Thymus (tissue), 11 donors: ENCODE data around the gene CD2BP2. TPM values are rescaled to one million over a fixed set of nuclear protein-coding genes. Genes with fewer than 3 reads are reported as not detected.

Experiments
- DNase-seq, 9 donors: peaks; one replicate each; pipeline ENCODE4 v3.0.0-alpha.2; 2013; ENCODE audit warnings: low spot score in 9 of 9, low read depth in 6 of 9, missing footprints in 1 of 9
- H3K27ac ChIP-seq, 2 donors: one replicate each; pipeline ENCODE4 v1.5.1; 2013; ENCODE audit warnings: control low read depth in 1 of 2, low read depth in 1 of 2, low read length in 1 of 2, mild to moderate bottlenecking in 1 of 2, moderate library complexity in 1 of 2
- H3K27me3 ChIP-seq, 2 donors: one replicate each; pipeline ENCODE4 v1.5.1; 2013; ENCODE audit warnings: low read length in 1 of 2; ENCODE audit not compliant: control insufficient read depth in 2 of 2, insufficient read depth in 1 of 2
- H3K36me3 ChIP-seq, 2 donors: one replicate each; pipeline ENCODE4 v1.5.1; 2013; ENCODE audit warnings: low read length in 1 of 2, mild to moderate bottlenecking in 1 of 2, moderate library complexity in 1 of 2; ENCODE audit not compliant: control insufficient read depth in 2 of 2, insufficient read depth in 2 of 2
- H3K4me1 ChIP-seq, 2 donors: one replicate each; pipeline ENCODE4 v1.5.1; 2013; ENCODE audit warnings: low read length in 2 of 2; ENCODE audit not compliant: control insufficient read depth in 2 of 2, insufficient read depth in 2 of 2
- H3K4me3 ChIP-seq, 2 donors: one replicate each; pipeline ENCODE4 v1.5.1; 2013; ENCODE audit warnings: low read length in 2 of 2, control low read depth in 1 of 2, mild to moderate bottlenecking in 1 of 2
- H3K9me3 ChIP-seq, 2 donors: one replicate each; pipeline ENCODE4 v1.5.1; 2013; ENCODE audit warnings: low read length in 1 of 2, mild to moderate bottlenecking in 1 of 2; ENCODE audit not compliant: control insufficient read depth in 2 of 2, insufficient read depth in 1 of 2
- WGBS: extraction: QIAGEN DNeasy Blood & Tissue Kit; methylation state at CpG from one replicate; pipeline ENCODE4 v1.1.7; 2013; 5-methylcytosine and 5-hydroxymethylcytosine counted together
- polyA plus RNA-seq: library from polyadenylated mRNA; stranded (reverse); fragments of 200-250 nt; gene quantifications from one replicate; pipeline ENCODE4 v1.2.3, GENCODE V29; 2013
- total RNA-seq: library from RNA; stranded (reverse); fragments of 120-200 nt; gene quantifications from one replicate; pipeline ENCODE4 v1.2.4, GENCODE V29; 2013
- donor health status: healthy.

Gene CD2BP2
- total and polyA plus RNA-seq, 2 donors = 48.0 to 49.5 TPM

- 93% methylated on average over 10 of the region's 10 CpGs for WGBS
- peaks cover 0 to 5% of the 10 kb centered on the region in 2 donors for H3K9me3 ChIP-seq
- peaks cover 31 to 33% of the 10 kb centered on the region in 2 donors for H3K36me3 ChIP-seq
- H3K4me1 ChIP-seq = peaks cover 32 to 49% of the 10 kb centered on the region in 2 donors
- no peak for DNase-seq
- no peaks in the 10 kb centered on the region for H3K27me3 ChIP-seq
- no peak overlapping the region for H3K27ac ChIP-seq
- H3K4me3 ChIP-seq = peak overlapping the region in 1 of 2 donors; percentile 83
Measured at GRCh38 chr16:30367349-30368009, 12.4 kb upstream of the CD2BP2 start.

GRCh38 chr16:30366511-30366910, 11.4 kb upstream of the CD2BP2 start:
- 96% methylated on average over 4 of the region's 4 CpGs for WGBS
- H3K9me3 ChIP-seq = peaks cover 0 to 5% of the 10 kb centered on the region in 2 donors
- H3K4me3 ChIP-seq = no peak overlapping the region
- H3K36me3 ChIP-seq = peaks cover 37 to 38% of the 10 kb centered on the region in 2 donors
- H3K27ac ChIP-seq = no peak overlapping the region
- H3K27me3 ChIP-seq = no peaks in the 10 kb centered on the region
- peaks cover 22 to 39% of the 10 kb centered on the region in 2 donors for H3K4me1 ChIP-seq
- DNase-seq = no peak

- peaks cover 0 to 5% of the 10 kb centered on the region in 2 donors for H3K9me3 ChIP-seq
- WGBS = 98% methylated on average over 10 of the region's 10 CpGs
- peaks cover 16 to 32% of the 10 kb centered on the region in 2 donors for H3K4me1 ChIP-seq
- no peak overlapping the region for H3K4me3 ChIP-seq
- H3K27me3 ChIP-seq = no peaks in the 10 kb centered on the region
- no peak for DNase-seq
- peaks cover 49 to 50% of the 10 kb centered on the region in 2 donors for H3K36me3 ChIP-seq
- H3K27ac ChIP-seq = no peak overlapping the region
Measured at GRCh38 chr16:30365200-30365599, 10.1 kb upstream of the CD2BP2 start.

- no peak overlapping the region for H3K27ac ChIP-seq
- WGBS = 98% methylated on average over 7 of the region's 7 CpGs
- no peak for DNase-seq
Measured at GRCh38 chr16:30361180-30361579, 6.1 kb upstream of the CD2BP2 start.

GRCh38 chr16:30359871-30360170, 4.7 kb upstream of the CD2BP2 start:
- H3K27me3 ChIP-seq = no peaks in the 10 kb centered on the region
- H3K4me3 ChIP-seq = no peak overlapping the region
- 95% methylated on average over 6 of the region's 6 CpGs for WGBS
- peaks cover 0 to 18% of the 10 kb centered on the region in 2 donors for H3K4me1 ChIP-seq
- H3K9me3 ChIP-seq = no peaks in the 10 kb centered on the region
- no peak overlapping the region for H3K27ac ChIP-seq
- no peak for DNase-seq
- H3K36me3 ChIP-seq = peaks cover 67 to 71% of the 10 kb centered on the region in 2 donors

More at GRCh38 chr16:30361180-30361579, 6.1 kb upstream of the CD2BP2 start:
- peaks cover 79 to 83% of the 10 kb centered on the region in 2 donors for H3K36me3 ChIP-seq
- H3K4me3 ChIP-seq = no peak overlapping the region
- H3K9me3 ChIP-seq = no peaks in the 10 kb centered on the region
- peaks cover 0 to 7% of the 10 kb centered on the region in 2 donors for H3K4me1 ChIP-seq
- H3K27me3 ChIP-seq = no peaks in the 10 kb centered on the region

- 99% methylated on average over 28 of the region's 28 CpGs for WGBS
- no peaks in the 10 kb centered on the region for H3K27me3 ChIP-seq
Measured at GRCh38 chr16:30358990-30359870, 4.1 kb upstream of the CD2BP2 start.

GRCh38 chr16:30358577-30358936, 3.4 kb upstream of the CD2BP2 start:
- Histone ChIP-seq H3K4me3 (no peak overlapping the region), H3K36me3 (peaks cover 61 to 68% of the 10 kb centered on the region in 2 donors), H3K9me3 (no peaks in the 10 kb centered on the region), H3K4me1 (peaks cover 8 to 30% of the 10 kb centered on the region in 2 donors), H3K27me3 (no peaks in the 10 kb centered on the region), H3K27ac (no peak overlapping the region)
- 98% methylated on average over 9 of the region's 9 CpGs for WGBS
- no peak for DNase-seq

More at GRCh38 chr16:30358990-30359870, 4.1 kb upstream of the CD2BP2 start:
- no peak for DNase-seq
- Histone ChIP-seq H3K27ac (no peak overlapping the region), H3K9me3 (no peaks in the 10 kb centered on the region), H3K4me3 (no peak overlapping the region), H3K4me1 (peaks cover 4 to 23% of the 10 kb centered on the region in 2 donors), H3K36me3 (peaks cover 61 to 65% of the 10 kb centered on the region in 2 donors)

GRCh38 chr16:30357715-30358576, 2.8 kb upstream of the CD2BP2 start:
- Histone ChIP-seq H3K36me3 (peaks cover 62 to 70% of the 10 kb centered on the region in 2 donors), H3K9me3 (no peaks in the 10 kb centered on the region), H3K27ac (no peak overlapping the region), H3K4me1 (peaks cover 8 to 30% of the 10 kb centered on the region in 2 donors), H3K4me3 (no peak overlapping the region), H3K27me3 (no peaks in the 10 kb centered on the region)
- no peak for DNase-seq
- WGBS = 96% methylated on average over 37 of the region's 37 CpGs
